Dedifferentiated amniotic fluid mesenchymal stem cell (primary cell): Measurements from ENCODE around the gene EMC6.

Experiments
- DNase-seq: peaks from one replicate; pipeline ENCODE4 v3.0.0-alpha.2; 2016; ENCODE audit errors: extremely low spot score

The EMC6 gene

GRCh38 chr17:3668279-3669084, at the start of gene EMC6, which contains the start of gene TAX1BP3:
Gene EMC6, plus strand, starts transcription at chr17:3668812. Its CDS starts 335 bp downstream, at chr17:3669147.
Gene TAX1BP3, minus strand, starts transcription at chr17:3668578. Its CDS starts 52 bp downstream, at chr17:3668526.
- peak; percentile 98 for DNase-seq

- DNase-seq = no peak
These were observed 47.4 kb upstream of the EMC6 start for GRCh38 chr17:3621146-3621720.

DNA sequence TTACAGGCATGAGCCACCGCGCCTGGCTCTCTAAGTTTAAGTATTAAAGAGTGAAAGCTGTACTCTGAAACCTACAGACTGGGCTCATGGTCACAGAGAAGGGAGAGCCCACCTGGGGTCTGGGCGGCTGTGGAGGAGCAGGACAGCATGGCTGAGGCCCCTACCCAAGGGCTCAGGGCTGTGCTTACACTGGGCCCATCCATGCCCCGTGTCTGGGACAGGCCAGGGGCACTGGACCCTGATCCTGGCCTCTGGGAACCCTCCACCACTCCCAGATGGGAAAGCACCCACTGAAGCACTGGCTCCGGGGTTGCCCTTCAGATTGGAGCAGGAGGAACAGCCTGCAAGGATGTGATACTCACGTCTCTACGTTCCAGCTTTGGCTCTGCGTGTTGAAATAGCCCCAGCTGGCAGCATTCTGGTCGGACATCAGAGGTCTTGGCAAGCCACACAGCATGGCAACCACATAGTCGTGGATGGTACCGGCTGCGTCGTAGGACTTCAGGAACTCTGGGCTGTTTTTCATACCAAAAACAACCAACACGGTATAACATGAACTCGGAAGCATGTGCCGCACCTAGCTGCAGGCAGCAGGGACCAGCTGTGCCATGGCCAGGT, 45.5 kb upstream of the EMC6 start:
- no peak for DNase-seq

DNA sequence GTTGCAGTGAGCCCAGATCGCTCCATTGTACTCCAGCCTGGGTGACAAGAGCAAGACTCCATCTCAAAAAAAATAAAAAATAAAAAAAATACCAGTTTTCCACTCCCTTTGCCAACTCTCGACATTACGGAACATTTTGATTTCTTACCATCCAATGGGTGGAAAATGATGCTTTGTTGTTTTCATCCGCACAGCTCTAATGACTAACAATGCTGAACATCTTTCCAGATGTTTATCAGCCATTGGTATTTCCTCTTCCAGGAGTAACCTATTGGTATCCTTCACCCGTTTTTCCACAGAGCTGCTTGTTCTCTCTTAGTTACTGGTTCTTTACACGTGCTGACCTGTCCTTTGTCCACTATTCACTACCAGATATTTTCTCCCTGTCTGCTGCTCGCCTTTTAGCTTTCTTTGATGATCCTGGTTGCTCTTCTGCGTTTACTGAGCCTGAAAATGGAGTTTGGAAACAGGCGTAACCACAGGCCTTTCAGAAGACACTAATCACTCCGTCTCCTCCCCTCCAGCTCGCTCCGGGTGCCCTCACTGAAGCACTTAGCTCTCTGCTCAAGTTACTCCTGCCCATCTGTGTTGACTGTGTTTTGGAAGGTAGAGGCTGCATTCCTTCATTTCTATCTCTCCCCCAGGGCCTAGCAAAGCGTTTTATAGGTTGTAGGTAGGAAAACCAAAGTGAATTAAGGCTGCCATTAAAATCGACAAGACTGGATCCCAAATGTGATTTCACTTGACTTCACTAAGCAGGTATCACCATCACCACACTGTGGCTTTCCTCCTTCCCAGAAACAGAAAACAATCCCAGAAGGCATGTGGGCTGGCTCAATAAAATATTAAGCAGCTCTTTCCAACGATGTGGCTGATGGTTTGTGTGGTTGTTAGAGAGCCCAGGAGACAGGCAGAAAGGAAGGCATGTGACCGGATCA, 41.5 kb upstream of the EMC6 start:
- no peak for DNase-seq

DNA sequence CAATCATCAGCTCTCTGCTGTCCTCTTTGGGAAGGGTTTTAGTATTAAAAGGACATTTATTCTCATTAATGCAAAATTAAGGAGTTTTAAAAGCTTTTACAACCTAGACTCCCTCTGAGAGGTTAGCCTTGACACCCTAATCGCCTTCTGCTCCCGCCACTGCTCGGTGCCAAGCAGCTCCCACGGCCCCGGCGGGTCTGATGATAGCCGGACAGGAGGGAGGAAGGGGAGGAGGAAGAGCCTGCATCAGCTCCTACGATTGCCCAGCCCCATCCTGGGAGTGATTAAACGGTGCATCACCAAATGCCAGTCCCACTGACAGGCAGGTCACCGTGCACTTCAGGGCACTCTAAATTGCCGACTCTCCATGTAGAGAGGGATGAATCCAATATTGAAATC, 40.8 kb upstream of the EMC6 start:
- DNase-seq = no peak

DNA sequence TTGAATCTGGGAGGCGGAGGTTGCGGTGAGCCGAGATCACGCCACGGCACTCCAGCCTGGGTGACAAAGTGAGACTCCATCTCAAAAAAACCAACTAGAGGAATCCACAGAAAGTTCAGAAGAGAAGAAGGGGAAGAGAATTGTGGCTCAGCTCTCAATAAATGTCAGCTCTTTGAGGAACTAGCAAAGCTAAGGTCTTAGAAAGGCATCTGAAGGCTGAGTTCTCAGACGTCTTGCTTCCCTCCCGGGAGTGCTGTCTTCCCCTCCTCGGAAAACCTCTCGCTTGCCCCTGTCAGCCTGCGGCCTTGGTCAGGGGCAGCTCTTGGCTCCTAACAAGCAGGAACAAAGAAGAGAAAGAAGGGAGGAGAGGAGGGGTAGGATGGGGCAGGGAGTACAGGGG, 37.8 kb upstream of the EMC6 start:
- DNase-seq = no peak

DNA sequence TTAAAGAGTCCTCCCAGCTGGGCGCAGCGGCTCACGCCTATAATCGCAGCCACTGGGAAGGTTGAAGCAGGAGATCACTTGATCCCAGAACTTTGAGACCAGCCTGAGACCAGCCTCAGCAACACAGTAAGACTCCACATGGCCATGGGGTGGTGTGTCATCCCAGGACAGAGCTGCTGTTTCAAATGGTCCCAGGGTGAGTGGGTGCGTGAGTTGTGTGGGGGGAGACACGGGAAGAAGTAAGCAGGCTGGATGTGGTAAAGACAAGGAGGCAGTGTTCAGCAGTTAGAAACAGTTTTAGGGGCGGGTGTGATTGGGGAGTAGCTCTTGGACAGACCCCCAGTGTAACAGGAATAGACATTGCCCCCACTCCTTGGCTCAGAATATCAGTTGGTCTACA, 36.3 kb upstream of the EMC6 start:
- DNase-seq = no peak

GRCh38 chr17:3635474-3636153, 33.0 kb upstream of the EMC6 start:
- DNase-seq = no peak

DNA sequence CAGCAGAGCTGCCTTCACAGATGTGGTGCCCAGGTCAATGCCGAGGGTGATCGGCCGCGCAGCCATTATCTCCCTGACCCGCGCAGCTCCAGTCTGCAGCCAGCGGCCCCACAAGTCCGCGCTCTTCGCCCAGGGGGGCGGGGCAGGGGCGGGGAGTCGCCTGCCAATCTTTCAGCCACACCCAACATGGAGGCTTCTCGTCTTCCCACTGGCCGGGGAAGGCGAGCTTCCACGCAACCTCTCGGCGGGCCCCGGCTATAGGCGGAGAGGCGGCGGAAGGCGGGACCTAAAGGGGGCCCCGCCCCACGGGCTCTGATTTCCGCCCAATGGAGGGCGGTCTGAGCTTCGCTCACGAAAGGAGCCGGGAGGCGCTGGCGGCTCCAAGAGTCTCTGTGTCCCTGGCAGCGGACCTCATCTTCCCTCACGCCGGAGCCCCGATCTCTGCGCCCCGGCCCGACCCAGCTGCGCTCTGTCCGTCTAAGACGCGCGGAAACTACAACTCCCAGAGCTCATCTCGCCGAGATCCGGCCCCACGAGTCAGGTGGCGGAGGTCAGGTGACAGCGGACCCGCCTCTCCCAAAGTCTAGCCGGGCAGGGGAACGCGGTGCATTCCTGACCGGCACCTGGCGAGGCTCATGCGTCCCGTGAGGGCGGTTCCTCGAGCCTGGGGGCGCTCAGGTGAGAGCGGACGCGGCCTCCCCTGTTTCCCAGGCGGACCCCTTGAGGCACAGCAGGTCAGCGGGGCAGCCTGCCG, 32.3 kb upstream of the EMC6 start, which contains the start of the genes CTNS and SHPK:
CTNS (plus strand) TSS at position 607 of the 754 bp plus-strand sequence. CDS start 3,447 bp downstream, outside the sequence.
SHPK (minus strand) TSS at position 97 of the 754 bp plus-strand sequence; CDS start at position 66, 31 bp downstream.
- DNase-seq = peak; percentile 96

- no peak for DNase-seq
These were observed 31.7 kb upstream of the EMC6 start for GRCh38 chr17:3636908-3637373.

DNA sequence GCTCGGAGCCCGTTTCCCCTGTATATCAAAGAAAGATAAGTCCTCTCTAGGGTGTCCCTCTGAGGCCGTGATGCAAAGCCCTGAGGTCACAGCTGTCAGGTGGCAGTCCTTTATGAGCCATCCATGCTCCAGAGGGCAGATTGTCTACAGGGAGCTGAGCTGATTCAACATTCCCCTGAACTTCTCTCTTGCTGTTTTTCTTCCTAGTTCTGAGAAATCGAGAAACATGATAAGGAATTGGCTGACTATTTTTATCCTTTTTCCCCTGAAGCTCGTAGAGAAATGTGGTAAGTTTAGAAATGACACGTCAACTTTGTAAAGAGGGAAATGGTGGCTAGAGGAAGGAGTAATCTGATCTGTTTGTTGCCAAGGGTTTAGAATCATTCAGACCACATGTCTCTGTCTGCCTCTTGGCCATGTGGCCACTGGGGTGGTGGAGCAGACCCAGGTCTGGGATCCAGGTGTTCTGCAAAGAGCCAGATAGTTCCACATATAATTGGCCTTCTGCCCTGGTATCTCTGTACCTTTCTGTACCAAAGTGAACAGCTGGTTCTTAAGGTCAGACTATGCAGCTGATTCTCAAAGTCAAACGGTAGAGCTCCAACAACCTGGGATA, 28.5 kb upstream of the EMC6 start:
- DNase-seq = no peak

DNA sequence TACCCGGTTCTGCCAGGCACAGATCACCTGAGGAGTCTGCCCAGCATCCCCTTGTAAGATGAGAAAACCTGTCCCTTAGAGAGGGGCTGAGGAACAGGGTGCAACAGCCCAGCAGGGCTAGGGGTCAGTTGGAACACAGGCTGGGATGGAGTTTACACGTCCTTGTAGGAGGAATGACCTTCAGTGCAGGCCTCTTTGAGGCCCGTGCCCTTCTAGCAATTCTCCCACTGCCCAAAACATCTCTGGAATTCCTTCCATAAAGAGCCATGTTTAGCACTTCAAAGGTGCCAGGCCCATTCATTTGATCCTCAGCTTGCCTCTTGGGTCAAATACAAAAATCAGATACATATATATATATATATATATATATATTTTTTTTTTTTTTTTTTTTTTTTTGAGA, 27.6 kb upstream of the EMC6 start:
- DNase-seq = no peak

DNA sequence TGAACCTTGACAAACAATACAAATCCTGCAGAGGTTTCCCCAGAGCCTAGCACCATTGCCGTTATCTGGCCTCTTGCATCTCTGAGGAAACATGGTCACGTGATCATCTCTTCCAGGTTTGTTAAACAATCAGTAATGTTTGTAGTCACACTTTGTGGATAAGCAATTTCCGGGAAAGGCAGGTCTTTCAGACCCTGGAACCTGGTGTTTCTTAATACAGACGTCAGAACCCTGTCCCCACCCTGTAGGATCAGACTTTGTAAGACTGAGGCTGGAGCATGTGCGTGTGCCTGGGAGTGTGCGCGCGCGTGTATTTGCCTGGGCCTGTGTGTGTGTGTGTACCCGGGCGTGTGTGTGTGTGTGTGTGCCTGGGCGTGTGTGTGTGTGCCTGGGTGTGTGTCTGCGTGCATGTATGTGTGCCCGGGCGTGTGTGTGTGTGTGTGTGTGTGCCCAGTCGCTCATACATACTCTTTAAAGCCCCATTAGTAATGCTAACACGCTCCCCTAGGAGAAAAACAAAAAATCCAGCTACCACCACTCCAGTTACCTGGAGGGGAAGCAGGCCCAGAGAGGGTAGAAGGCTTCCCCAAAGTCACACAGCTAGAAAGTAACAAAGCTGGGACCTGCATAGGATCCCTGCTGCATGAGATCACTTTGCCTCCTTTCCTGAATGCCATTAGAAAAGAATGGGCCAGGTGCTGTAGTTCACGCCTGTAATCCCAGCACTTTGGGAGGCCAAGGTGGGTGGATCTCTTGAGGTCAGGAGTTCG, 26.7 kb upstream of the EMC6 start:
- DNase-seq = no peak

- no peak for DNase-seq
These were observed 24.7 kb upstream of the EMC6 start for GRCh38 chr17:3643889-3644349.

DNA sequence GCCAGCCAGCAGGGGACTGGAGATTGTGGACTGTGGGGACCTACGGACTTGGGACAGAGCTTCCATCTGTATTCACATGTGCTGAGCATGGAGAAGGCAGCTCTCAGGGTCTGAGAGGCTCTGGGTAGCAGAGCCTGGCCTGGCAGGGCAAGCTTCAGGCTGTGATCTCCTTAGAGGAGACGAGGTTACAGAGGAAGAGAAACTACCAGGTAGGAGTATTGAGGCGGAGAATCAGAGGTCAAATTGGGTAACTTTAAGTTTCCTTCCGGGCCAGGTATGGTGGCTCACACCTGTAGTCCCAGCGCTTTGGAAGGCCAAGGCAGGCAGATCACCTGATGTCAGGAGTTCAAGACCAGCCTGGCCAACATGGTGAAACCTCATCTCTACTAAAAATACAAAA, 23.3 kb upstream of the EMC6 start:
- DNase-seq = no peak

DNA sequence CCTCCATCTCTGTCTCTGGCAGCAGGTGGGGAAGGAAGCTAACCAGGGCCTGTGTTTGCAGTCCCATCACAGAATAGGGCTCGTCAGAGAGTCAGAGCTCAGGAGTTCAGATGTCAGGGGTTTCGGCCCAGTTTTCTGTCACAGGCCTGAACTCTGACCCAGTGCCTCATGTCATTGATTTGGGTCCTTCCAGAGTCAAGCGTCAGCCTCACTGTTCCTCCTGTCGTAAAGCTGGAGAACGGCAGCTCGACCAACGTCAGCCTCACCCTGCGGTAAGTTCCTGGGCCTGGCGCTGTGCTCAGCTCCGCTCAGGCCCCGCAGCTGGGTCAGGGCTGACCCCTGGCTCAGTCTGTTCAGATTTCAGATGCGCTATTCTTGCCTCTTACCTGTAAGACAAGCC, 21.4 kb upstream of the EMC6 start:
- no peak for DNase-seq

GRCh38 chr17:3647769-3648555, 20.6 kb upstream of the EMC6 start:
- no peak for DNase-seq

GRCh38 chr17:3655766-3656165, 12.8 kb upstream of the EMC6 start:
- no peak for DNase-seq
